ENCODE data around the gene FRMD5. TPM values are rescaled to one million over a fixed set of nuclear protein-coding genes. Genes with fewer than 3 reads are reported as not detected.

The FRMD5 gene
- total RNA-seq, 1 donor from 2014 or later: 9.9 TPM

- peak; percentile 19 for DNase-seq (ENCODE audit: low read depth)
- no peaks in the 10 kb centered on the region for H3K27me3 ChIP-seq (ENCODE audit: control insufficient read depth, insufficient read depth, low read length)
- no peak overlapping the region for H3K4me3 ChIP-seq (ENCODE audit: low read depth, low read length)
- TF ChIP-seq CTCF (IDR thresholded peaks at IDR 0.05; ENCODE audit: insufficient read depth, low read length, poor library complexity, severe bottlenecking): peak; percentile 65
- no peaks in the 10 kb centered on the region for H3K36me3 ChIP-seq (ENCODE audit: control insufficient read depth, insufficient read depth, low read length)
Measured at GRCh38 chr15:44066211-44066827, 128.8 kb downstream of the FRMD5 start.

GRCh38 chr15:44064706-44065105 lies 130.4 kb downstream of the FRMD5 start:
- no peak for DNase-seq (ENCODE audit: low read depth)
- no peak for TF ChIP-seq CTCF (IDR thresholded peaks at IDR 0.05; ENCODE audit: insufficient read depth, low read length, poor library complexity, severe bottlenecking)
- Histone ChIP-seq H3K4me3 (ENCODE audit: low read depth, low read length) (no peak overlapping the region), H3K27me3 (ENCODE audit: control insufficient read depth, insufficient read depth, low read length) (no peaks in the 10 kb centered on the region), H3K36me3 (ENCODE audit: control insufficient read depth, insufficient read depth, low read length) (no peaks in the 10 kb centered on the region)

- no peaks in the 10 kb centered on the region for H3K27me3 ChIP-seq (ENCODE audit: control insufficient read depth, insufficient read depth, low read length)
- H3K4me3 ChIP-seq (ENCODE audit: low read depth, low read length): no peak overlapping the region
- no peak for TF ChIP-seq CTCF (IDR thresholded peaks at IDR 0.05; ENCODE audit: insufficient read depth, low read length, poor library complexity, severe bottlenecking)
- no peaks in the 10 kb centered on the region for H3K36me3 ChIP-seq (ENCODE audit: control insufficient read depth, insufficient read depth, low read length)
- no peak for DNase-seq (ENCODE audit: low read depth)
Measured at GRCh38 chr15:44058126-44058525, 136.9 kb downstream of the FRMD5 start.

GRCh38 chr15:44045661-44046060 lies 149.4 kb downstream of the FRMD5 start:
- Histone ChIP-seq H3K36me3 (ENCODE audit: control insufficient read depth, insufficient read depth, low read length) (no peaks in the 10 kb centered on the region), H3K4me3 (ENCODE audit: low read depth, low read length) (no peak overlapping the region), H3K27me3 (ENCODE audit: control insufficient read depth, insufficient read depth, low read length) (no peaks in the 10 kb centered on the region)
- TF ChIP-seq CTCF (IDR thresholded peaks at IDR 0.05; ENCODE audit: insufficient read depth, low read length, poor library complexity, severe bottlenecking): no peak
- no peak for DNase-seq (ENCODE audit: low read depth)

- TF ChIP-seq CTCF (IDR thresholded peaks at IDR 0.05; ENCODE audit: insufficient read depth, low read length, poor library complexity, severe bottlenecking): no peak
- no peaks in the 10 kb centered on the region for H3K36me3 ChIP-seq (ENCODE audit: control insufficient read depth, insufficient read depth, low read length)
- no peak for DNase-seq (ENCODE audit: low read depth)
Measured at GRCh38 chr15:44045217-44045616, 149.9 kb downstream of the FRMD5 start.

GRCh38 chr15:44038755-44039191 lies 156.3 kb downstream of the FRMD5 start:
- no peak for TF ChIP-seq CTCF (IDR thresholded peaks at IDR 0.05; ENCODE audit: insufficient read depth, low read length, poor library complexity, severe bottlenecking)
- H3K4me3 ChIP-seq (ENCODE audit: low read depth, low read length): peak overlapping the region; percentile 17
- peak; percentile 88 for DNase-seq (ENCODE audit: low read depth)
- no peaks in the 10 kb centered on the region for H3K27me3 ChIP-seq (ENCODE audit: control insufficient read depth, insufficient read depth, low read length)
- H3K36me3 ChIP-seq (ENCODE audit: control insufficient read depth, insufficient read depth, low read length): no peaks in the 10 kb centered on the region

More at GRCh38 chr15:44045217-44045616, 149.9 kb downstream of the FRMD5 start:
- Histone ChIP-seq H3K27me3 (ENCODE audit: control insufficient read depth, insufficient read depth, low read length) (no peaks in the 10 kb centered on the region), H3K4me3 (ENCODE audit: low read depth, low read length) (no peak overlapping the region)
